ENCODE results near the gene CEBPB. TPM values are rescaled to one million over a fixed set of nuclear protein-coding genes. Genes with fewer than 3 reads are reported as not detected.

CEBPB gene
- total RNA-seq, 2 donors from 2014 or later = 153 to 167 TPM

DNA sequence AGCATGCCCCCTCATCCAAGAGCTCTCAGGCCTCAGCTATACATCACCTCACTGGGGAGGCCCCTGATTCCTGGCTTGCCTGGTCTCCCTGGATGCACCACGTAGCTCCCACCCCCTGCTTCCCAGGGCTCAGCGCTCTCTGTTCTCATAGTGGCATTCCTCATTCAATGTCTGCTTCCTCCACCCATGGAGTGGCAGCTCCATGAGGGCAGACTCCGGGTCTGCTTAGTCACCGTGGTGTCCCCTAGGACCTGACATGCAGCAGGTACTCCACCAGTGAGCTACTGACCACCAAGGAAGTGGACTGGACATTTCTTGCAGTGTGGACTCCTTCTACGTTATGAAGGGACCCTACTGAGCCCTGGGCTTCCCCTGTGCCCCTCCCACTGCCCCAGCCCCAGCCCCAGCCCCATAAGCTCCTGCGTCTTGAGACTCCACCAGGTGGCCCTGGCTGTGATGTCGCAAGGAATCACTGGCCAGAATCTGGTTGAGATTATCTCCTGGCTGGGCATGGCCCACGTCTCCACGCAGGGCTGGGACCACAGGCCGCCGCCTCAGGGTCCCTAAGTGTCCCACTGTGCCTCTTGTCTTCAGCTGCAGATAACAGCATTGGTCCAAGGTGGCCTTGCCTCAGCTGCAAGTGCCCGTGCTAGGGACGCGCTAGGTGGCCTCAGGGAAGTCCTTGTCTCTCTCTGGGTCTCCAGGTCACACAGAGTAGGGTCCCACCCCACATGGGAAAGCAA is 26.7 kb downstream of the CEBPB start:
- DNase-seq (ENCODE audit: low spot score) (no peak), ATAC-seq (peak in 1 of 2 donors; percentile 29)
- peaks cover 21% of the 10 kb centered on the region in 2 donors for H3K27me3 Mint-ChIP-seq
- H3K9me3 Mint-ChIP-seq = no peaks in the 10 kb centered on the region
- H3K4me1 Mint-ChIP-seq (ENCODE audit: low read depth in 2 of 2) = peaks cover 19 to 23% of the 10 kb centered on the region in 2 donors
- no peak overlapping the region for H3K27ac Mint-ChIP-seq
- H3K4me3 Mint-ChIP-seq = no peak overlapping the region
- no peaks in the 10 kb centered on the region for H3K36me3 Mint-ChIP-seq

GRCh38 chr20:50218987-50219435 is 28.4 kb downstream of the CEBPB start:
- ATAC-seq (no peak), DNase-seq (ENCODE audit: low spot score) (no peak)
- Mint-ChIP-seq H3K27me3 (peaks cover 10 to 13% of the 10 kb centered on the region in 2 donors), H3K27ac (peak overlapping the region in 1 of 2 donors; percentile 3), H3K36me3 (no peaks in the 10 kb centered on the region), H3K9me3 (no peaks in the 10 kb centered on the region), H3K4me3 (no peak overlapping the region), H3K4me1 (ENCODE audit: low read depth in 2 of 2) (peaks cover 14 to 17% of the 10 kb centered on the region in 2 donors)

- H3K36me3 Mint-ChIP-seq = no peaks in the 10 kb centered on the region
- peak overlapping the region; percentile 66 to 83 for H3K27ac Mint-ChIP-seq
- ATAC-seq = no peak
These were observed 29.0 kb downstream of the CEBPB start for GRCh38 chr20:50219600-50219999.

DNA sequence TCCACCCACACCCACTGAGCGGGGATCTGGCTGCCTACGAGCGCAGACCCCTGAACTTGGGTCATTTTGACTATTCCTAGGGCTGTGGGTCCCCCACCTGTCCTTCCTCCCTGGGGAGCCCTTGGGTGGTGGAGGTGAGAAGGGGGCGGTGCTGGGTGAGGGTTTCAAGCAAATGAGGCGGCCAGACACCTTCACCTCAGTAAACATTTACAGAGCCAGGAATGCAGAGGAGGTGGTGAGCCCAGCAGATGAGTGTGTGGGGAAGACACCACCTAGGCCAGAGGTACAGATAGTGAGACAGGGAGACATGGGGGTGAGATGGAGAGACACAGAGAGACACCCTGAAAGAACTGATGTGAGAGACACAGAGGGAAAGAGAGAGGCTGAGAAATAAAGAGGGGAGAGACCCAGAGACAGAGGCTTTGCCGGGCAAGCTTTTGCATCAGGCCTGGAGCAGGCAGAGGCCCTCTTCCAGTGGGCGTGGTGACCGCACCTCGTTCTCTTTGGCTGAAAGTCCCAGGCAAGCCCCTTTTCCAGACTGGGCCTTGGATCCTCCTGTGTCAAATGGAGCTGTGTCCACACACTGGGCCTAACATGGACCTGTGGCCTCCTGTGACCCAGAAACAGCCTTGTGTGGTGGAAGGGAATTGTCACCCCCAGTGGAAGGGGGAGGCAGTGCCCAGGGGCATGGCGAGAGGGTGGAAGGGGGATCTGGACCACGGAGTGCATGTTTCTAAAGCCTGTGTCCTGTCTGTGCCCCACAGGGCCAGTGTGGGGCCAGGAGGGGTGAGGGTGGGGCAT is 29.7 kb downstream of the CEBPB start:
- H3K9me3 Mint-ChIP-seq = peaks cover 5% of the 10 kb centered on the region
- DNase-seq (ENCODE audit: low spot score) (no peak), ATAC-seq (no peak)
- H3K4me3 Mint-ChIP-seq = no peak overlapping the region
- H3K27me3 Mint-ChIP-seq = peaks cover 3 to 10% of the 10 kb centered on the region in 2 donors
- peaks cover 20 to 22% of the 10 kb centered on the region in 2 donors for H3K4me1 Mint-ChIP-seq (ENCODE audit: low read depth in 2 of 2)
- H3K27ac Mint-ChIP-seq = peak overlapping the region; percentile 66 to 83
- no peaks in the 10 kb centered on the region for H3K36me3 Mint-ChIP-seq

More at GRCh38 chr20:50219600-50219999, 29.0 kb downstream of the CEBPB start:
- Mint-ChIP-seq H3K9me3 (peaks cover 1% of the 10 kb centered on the region), H3K4me1 (ENCODE audit: low read depth in 2 of 2) (peaks cover 16 to 17% of the 10 kb centered on the region in 2 donors), H3K4me3 (no peak overlapping the region), H3K27me3 (peaks cover 10 to 11% of the 10 kb centered on the region in 2 donors)
- DNase-seq (ENCODE audit: low spot score) = no peak

- Mint-ChIP-seq H3K4me1 (ENCODE audit: low read depth in 2 of 2) (peaks cover 20 to 22% of the 10 kb centered on the region in 2 donors), H3K4me3 (no peak overlapping the region), H3K9me3 (peaks cover 5% of the 10 kb centered on the region), H3K27me3 (peaks cover 0 to 7% of the 10 kb centered on the region in 2 donors), H3K27ac (peak overlapping the region in 1 of 2 donors; percentile 66), H3K36me3 (no peaks in the 10 kb centered on the region)
- no peak for DNase-seq (ENCODE audit: low spot score)
- ATAC-seq = no peak
These were observed 30.3 kb downstream of the CEBPB start for GRCh38 chr20:50220894-50221365.

- H3K36me3 Mint-ChIP-seq = no peaks in the 10 kb centered on the region
- peak; percentile 51 to 57 for ATAC-seq
- DNase-seq (ENCODE audit: low spot score) = no peak
- peak overlapping the region; percentile 11 for H3K4me3 Mint-ChIP-seq
- peaks cover 0 to 7% of the 10 kb centered on the region in 2 donors for H3K27me3 Mint-ChIP-seq
- peaks cover 5% of the 10 kb centered on the region for H3K9me3 Mint-ChIP-seq
- H3K27ac Mint-ChIP-seq = peak overlapping the region in 1 of 2 donors; percentile 54
- H3K4me1 Mint-ChIP-seq (ENCODE audit: low read depth in 2 of 2) = peaks cover 25 to 27% of the 10 kb centered on the region in 2 donors
These were observed 31.1 kb downstream of the CEBPB start for GRCh38 chr20:50221501-50222308.

DNA sequence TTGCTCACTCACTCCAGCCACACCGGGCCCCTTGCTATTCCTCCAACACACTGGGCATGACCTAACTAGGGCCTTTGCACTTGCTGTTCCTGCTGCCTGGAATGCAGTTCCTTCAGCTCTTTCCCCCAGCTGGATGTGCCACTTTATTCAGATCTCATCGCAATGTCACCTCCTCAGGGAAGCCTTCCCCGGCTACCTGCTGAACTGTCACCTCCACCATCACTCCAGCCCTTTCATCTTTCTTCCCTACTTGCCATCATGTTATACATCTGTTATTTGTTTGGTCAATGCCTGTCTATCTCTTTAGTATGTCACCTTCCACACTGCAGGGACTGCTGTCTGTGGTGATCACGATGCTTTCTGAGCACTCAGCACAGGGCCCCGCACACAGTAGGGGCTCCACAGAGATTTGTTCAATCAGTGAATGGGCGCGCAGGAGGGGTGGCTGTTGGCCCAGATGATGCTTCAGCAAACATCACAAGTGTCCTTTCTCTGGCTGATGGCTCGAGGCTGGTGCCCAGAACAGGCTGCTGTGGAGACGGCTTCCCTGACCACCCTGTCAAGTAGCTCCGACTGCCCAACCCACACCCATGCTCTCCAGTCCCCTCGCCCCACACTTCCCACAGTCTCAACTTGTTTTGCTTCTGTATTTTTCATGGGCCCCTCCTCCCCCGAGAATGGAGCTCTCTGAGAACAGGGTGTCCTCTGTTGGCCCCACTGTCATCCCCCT is 31.8 kb downstream of the CEBPB start:
- ATAC-seq = no peak
- Mint-ChIP-seq H3K27ac (peak overlapping the region in 1 of 2 donors; percentile 54), H3K27me3 (peaks cover 0 to 11% of the 10 kb centered on the region in 2 donors), H3K4me3 (peak overlapping the region; percentile 11), H3K9me3 (peaks cover 5% of the 10 kb centered on the region), H3K36me3 (no peaks in the 10 kb centered on the region), H3K4me1 (ENCODE audit: low read depth in 2 of 2) (peaks cover 29% of the 10 kb centered on the region in 2 donors)
- no peak for DNase-seq (ENCODE audit: low spot score)

DNA sequence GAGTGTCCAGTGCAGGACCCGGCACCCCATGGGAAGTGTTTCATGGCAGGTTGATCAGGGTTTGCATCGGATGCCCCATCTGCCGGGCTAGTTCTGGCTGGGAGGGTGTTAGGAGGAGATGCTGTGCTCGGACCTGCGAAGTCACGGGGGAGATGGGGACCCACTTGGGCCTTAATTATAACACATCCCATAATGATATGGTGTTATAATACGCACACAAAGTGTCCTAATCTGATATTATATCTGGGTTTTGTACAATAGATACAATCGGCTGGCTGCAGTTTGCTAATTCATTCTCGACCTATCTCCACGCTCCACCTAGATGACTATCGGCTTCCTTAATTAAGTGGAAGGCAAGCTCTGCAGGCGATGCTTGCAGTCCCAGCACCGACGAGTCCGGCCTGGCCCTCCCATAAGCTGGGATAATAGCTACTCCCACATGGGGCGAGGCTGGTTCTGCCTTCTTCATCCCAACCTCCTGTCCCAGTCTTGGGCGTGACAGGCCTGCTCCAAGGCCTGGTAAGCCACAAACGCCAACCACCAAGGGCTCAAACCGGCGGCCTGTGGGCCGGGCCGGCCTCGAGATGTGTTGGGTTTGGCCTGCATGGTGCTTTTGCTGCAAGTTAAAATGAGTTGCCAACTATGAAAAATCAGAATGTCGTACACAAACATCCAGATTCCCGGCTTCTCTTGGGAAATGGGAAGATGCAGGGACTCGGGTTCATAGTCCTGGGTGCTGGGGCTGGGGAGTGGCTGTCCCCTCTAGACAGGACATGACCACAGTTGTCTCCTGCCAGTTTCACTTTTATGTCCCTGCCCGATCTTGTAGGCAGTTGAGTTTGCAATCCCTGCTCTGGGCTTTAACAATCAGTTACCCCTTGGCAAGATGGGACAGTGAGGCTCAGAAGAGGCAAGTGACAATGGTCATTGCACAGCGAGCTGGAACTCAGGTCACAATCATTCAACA is 32.7 kb downstream of the CEBPB start:
- Mint-ChIP-seq H3K9me3 (peaks cover 5% of the 10 kb centered on the region), H3K27me3 (peaks cover 0 to 11% of the 10 kb centered on the region in 2 donors), H3K36me3 (no peaks in the 10 kb centered on the region), H3K4me3 (no peak overlapping the region), H3K27ac (peak overlapping the region; percentile 50 to 54), H3K4me1 (ENCODE audit: low read depth in 2 of 2) (peaks cover 29% of the 10 kb centered on the region in 2 donors)
- ATAC-seq (peak in 1 of 2 donors; percentile 32), DNase-seq (ENCODE audit: low spot score) (no peak)

- DNase-seq (ENCODE audit: low spot score) (no peak), ATAC-seq (no peak)
- Mint-ChIP-seq H3K36me3 (no peaks in the 10 kb centered on the region), H3K4me3 (no peak overlapping the region), H3K27me3 (peaks cover 0 to 11% of the 10 kb centered on the region in 2 donors), H3K4me1 (ENCODE audit: low read depth in 2 of 2) (peaks cover 27 to 29% of the 10 kb centered on the region in 2 donors), H3K9me3 (peaks cover 5% of the 10 kb centered on the region), H3K27ac (peak overlapping the region; percentile 50 to 54)
These were observed 33.4 kb downstream of the CEBPB start for GRCh38 chr20:50224052-50224451.

GRCh38 chr20:50224531-50225255 is 34.1 kb downstream of the CEBPB start:
- no peaks in the 10 kb centered on the region for H3K36me3 Mint-ChIP-seq
- no peak overlapping the region for H3K4me3 Mint-ChIP-seq
- H3K4me1 Mint-ChIP-seq (ENCODE audit: low read depth in 2 of 2) = peaks cover 26 to 29% of the 10 kb centered on the region in 2 donors
- ATAC-seq = no peak
- no peak for DNase-seq (ENCODE audit: low spot score)
- H3K27ac Mint-ChIP-seq = peak overlapping the region; percentile 54 to 72
- peaks cover 0 to 11% of the 10 kb centered on the region in 2 donors for H3K27me3 Mint-ChIP-seq
- peaks cover 5% of the 10 kb centered on the region for H3K9me3 Mint-ChIP-seq
